GM23338 (cell line): ENCODE data around the gene MPV17L.
"Not testable (repeated sequence)": the region's sequence is repeated elsewhere in the genome, so short reads cannot be mapped to it uniquely, and the experiment has no call there.

Experiments used
- CREB1 ChIP-seq: fragments of 250-450 bp; sonication (Bioruptor Pico); IDR thresholded peaks from 2 replicates; pipeline ENCODE4 v1.5.0; 2020; ENCODE audit warnings: low read depth, mild to moderate bottlenecking, moderate library complexity
- CTCF ChIP-seq, 2 experiments: fragments of 200-600 bp in 1 of 2; sonication (generic) in 1 of 2; conservative IDR thresholded peaks; 2 replicates each; pipeline versions ENCODE4 v1.5.1 to v1.6.1; 2016 to 2017; ENCODE audit warnings: antibody characterized with exemption in 2 of 2, low read depth in 2 of 2, mild to moderate bottlenecking in 2 of 2, moderate library complexity in 1 of 2
- ETS1 ChIP-seq: IDR thresholded peaks from 2 replicates; pipeline ENCODE4 v1.6.1; 2016; ENCODE audit warnings: antibody characterized with exemption
- EZH2 ChIP-seq: fragments of 200-600 bp; sonication (generic); IDR thresholded peaks from one replicate; pipeline ENCODE4 v1.8.0; 2017; ENCODE audit warnings: antibody characterized with exemption, mild to moderate bottlenecking, low read depth; ENCODE audit not compliant: unreplicated experiment
- EZH2phosphoT487 ChIP-seq: fragments of 200-600 bp; sonication (generic); IDR thresholded peaks from one replicate; pipeline ENCODE4 v1.8.1; 2018; ENCODE audit warnings: antibody characterized with exemption; ENCODE audit not compliant: unreplicated experiment
- JUNB ChIP-seq: IDR thresholded peaks from one replicate; pipeline ENCODE4 v1.6.1; 2016; ENCODE audit warnings: antibody characterized with exemption; ENCODE audit not compliant: unreplicated experiment
- NANOG ChIP-seq: IDR thresholded peaks from 2 replicates; pipeline ENCODE4 v1.6.1; 2016; ENCODE audit warnings: antibody characterized with exemption, borderline replicate concordance
- POLR2AphosphoS5 ChIP-seq: IDR thresholded peaks from 2 replicates; pipeline ENCODE4 v1.6.1; 2016; ENCODE audit warnings: antibody characterized with exemption, low read depth
- REST ChIP-seq: IDR thresholded peaks from one replicate; pipeline ENCODE4 v1.6.1; 2018; ENCODE audit warnings: antibody characterized with exemption; ENCODE audit not compliant: unreplicated experiment
- STAT1 ChIP-seq: IDR thresholded peaks from one replicate; pipeline ENCODE4 v1.6.1; 2016; ENCODE audit warnings: antibody characterized with exemption; ENCODE audit not compliant: unreplicated experiment
- ZNF114 ChIP-seq: fragments of 250-450 bp; sonication (Bioruptor Pico); IDR thresholded peaks from 2 replicates; pipeline ENCODE4 v1.5.0; 2020; ENCODE audit warnings: mild to moderate bottlenecking, moderate library complexity
- ZNF462 ChIP-seq: fragments of 250-450 bp; sonication (Bioruptor Pico); IDR thresholded peaks from 2 replicates; pipeline ENCODE4 v1.5.0; 2020; ENCODE audit warnings: mild to moderate bottlenecking, moderate library complexity

GRCh38 chr16:15382810-15383209 is 12.7 kb upstream of the MPV17L start:
- TF ChIP-seq CTCF (conservative IDR thresholded peaks at IDR 0.05; ENCODE audit: low read depth in 2 of 2); EZH2phosphoT487; REST; EZH2; NANOG; POLR2AphosphoS5; JUNB; ETS1; ZNF462 (CRISPR knock-in tag); CREB1; STAT1; ZNF114 (CRISPR knock-in tag): not testable (repeated sequence)
